ENCODE results near the gene TSPAN15.

DNA sequence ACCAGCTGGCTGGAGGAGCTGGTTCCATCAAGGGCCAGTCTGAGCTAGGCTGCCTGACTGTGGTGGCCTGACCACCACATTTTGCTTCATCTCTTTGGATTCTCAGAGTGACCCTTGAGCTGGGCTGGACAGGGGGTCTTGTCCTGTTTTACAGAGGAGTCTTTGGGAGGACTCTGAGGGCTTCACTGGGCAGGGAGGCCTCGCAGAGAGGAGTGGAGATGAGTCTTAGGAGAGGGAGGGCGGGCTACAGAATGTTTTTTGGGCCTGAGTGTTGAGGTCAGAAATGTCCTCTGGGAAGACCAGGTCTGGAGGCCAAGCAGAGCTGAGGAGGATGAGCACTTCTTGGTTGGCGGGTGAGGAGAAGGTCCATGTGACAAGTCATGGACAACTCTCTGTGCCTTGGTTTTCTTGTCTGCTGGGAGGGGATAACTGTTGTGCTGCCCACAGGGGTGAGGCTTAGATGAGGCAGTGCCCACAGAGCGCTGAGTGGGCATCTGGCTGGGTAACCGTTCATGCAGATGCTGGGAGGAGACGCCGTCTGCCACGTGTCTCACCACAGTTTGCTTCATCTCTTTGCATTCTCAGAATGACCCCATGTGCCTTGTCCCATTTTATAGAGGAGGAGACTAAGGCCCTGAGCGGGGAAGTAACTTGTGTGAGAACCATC, 9.4 kb downstream of the TSPAN15 start:
- TF ChIP-seq, protein P1, sequence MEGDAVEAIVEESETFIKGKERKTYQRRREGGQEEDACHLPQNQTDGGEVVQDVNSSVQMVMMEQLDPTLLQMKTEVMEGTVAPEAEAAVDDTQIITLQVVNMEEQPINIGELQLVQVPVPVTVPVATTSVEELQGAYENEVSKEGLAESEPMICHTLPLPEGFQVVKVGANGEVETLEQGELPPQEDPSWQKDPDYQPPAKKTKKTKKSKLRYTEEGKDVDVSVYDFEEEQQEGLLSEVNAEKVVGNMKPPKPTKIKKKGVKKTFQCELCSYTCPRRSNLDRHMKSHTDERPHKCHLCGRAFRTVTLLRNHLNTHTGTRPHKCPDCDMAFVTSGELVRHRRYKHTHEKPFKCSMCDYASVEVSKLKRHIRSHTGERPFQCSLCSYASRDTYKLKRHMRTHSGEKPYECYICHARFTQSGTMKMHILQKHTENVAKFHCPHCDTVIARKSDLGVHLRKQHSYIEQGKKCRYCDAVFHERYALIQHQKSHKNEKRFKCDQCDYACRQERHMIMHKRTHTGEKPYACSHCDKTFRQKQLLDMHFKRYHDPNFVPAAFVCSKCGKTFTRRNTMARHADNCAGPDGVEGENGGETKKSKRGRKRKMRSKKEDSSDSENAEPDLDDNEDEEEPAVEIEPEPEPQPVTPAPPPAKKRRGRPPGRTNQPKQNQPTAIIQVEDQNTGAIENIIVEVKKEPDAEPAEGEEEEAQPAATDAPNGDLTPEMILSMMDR (optimal IDR thresholded peaks at IDR 0.05 in 1 of 3, IDR thresholded peaks at IDR 0.05 in 1 of 3, conservative IDR thresholded peaks at IDR 0.05 in 1 of 3; ENCODE audit: extremely low read depth in 1 of 3, insufficient read depth in 2 of 3, low read length in 3 of 3), result no peak
- TF ChIP-seq EZH2 (IDR thresholded peaks at IDR 0.05; ENCODE audit: low read length), result no peak
